ENCODE results near the gene GRIA3.
"Not testable (repeated sequence)": the region's sequence is repeated elsewhere in the genome, so short reads cannot be mapped to it uniquely, and the experiment has no call there.

The GRIA3 gene

DNA sequence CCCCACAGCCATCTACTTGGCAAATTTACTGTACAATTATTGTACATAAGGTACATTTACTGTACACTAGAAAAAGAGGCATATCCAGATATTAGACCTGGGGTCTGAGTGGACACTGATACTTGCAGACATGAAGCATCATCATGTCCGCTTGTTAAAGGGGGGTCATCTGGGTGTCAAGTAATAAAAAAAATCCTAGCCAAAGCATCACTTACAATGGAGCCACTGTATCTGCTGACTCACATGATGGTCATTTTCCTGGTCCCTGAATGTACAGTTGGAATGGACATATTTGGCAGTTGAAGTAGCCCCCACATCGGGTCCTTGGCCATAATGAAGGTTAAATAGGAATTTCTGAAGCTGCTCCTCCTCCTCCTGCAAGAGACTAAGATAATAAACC lies 320.0 kb downstream of the GRIA3 start:
- H3K23ac ChIP-seq (ENCODE audit: low read length): no peak overlapping the region
- no peak overlapping the region for H2BK5ac ChIP-seq (ENCODE audit: low read length)
- H4K8ac ChIP-seq (ENCODE audit: low read depth, low read length): no peak overlapping the region
- no peaks in the 10 kb centered on the region for H3K36me3 ChIP-seq (ENCODE audit: control insufficient read depth, insufficient read depth, low read length)
- H4K5ac ChIP-seq (ENCODE audit: low read length): no peak overlapping the region
- no peak for DNase-seq
- H3K9ac ChIP-seq (ENCODE audit: low read length): no peak overlapping the region
- H3K27ac ChIP-seq (ENCODE audit: low read depth, low read length): no peak overlapping the region
- H3K56ac ChIP-seq (ENCODE audit: low read length): no peak overlapping the region
- no peak overlapping the region for H3K18ac ChIP-seq (ENCODE audit: low read length)
- H3K79me2 ChIP-seq (ENCODE audit: control insufficient read depth, insufficient read depth, low read length): no peaks in the 10 kb centered on the region
- no peaks in the 10 kb centered on the region for H3K4me1 ChIP-seq (ENCODE audit: control insufficient read depth, low read depth, low read length)
- H3K27me3 ChIP-seq (ENCODE audit: insufficient read depth, low read length, poor library complexity): no peaks in the 10 kb centered on the region
- WGBS (ENCODE audit: extremely low coverage, insufficient coverage, low lambda C conversion rate): no CpG with 5 or more reads among the region's 2 CpGs
- H2BK15ac ChIP-seq (replicated peaks; ENCODE audit: low read depth): no peak overlapping the region
- H3K4ac ChIP-seq (ENCODE audit: low read depth, low read length): no peak overlapping the region
- H2AK5ac ChIP-seq (ENCODE audit: low read length): no peak overlapping the region
- no peak overlapping the region for H2BK120ac ChIP-seq (ENCODE audit: low read depth, low read length)
- H3K4me3 ChIP-seq (ENCODE audit: low read length): no peak overlapping the region
- no peak overlapping the region for H3K4me2 ChIP-seq (ENCODE audit: low read length)
- no peaks in the 10 kb centered on the region for H3K79me1 ChIP-seq (ENCODE audit: low read length)

DNA sequence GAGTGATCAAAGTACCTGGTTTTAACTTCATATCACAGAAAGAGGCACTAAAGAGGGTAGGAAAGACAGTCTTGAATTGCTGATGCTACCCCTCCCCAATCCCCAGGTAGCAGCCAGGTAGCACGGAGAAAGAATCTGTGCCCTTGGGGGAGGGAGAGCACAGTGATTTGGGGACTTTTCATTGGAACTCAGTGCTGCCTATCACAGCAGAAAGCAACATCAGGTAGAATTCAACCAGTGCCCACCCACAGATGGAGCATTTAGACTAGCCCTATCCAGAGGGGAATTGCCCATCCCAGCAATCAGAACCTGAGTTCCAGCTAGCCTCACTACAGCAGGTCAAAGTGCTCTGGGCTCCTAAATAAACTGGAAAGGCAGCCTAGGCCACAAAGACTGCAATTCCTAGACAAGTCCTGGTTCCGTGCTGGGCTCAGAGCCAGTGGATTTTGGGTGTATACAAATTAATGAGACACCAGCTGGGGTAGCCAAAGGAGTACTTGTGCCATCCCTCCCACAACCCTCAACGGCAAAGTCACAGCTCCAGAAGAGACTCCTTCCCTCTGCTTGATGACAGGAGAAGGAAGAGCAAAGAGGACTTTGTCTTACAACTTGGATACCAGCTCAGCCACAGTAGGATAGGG lies 320.7 kb downstream of the GRIA3 start:
- Histone ChIP-seq H4K5ac (ENCODE audit: low read length) (no peak overlapping the region), H3K79me2 (ENCODE audit: control insufficient read depth, insufficient read depth, low read length) (no peaks in the 10 kb centered on the region), H3K36me3 (ENCODE audit: control insufficient read depth, insufficient read depth, low read length) (no peaks in the 10 kb centered on the region), H3K4me3 (ENCODE audit: low read length) (no peak overlapping the region), H3K4me2 (ENCODE audit: low read length) (no peak overlapping the region), H2BK5ac (ENCODE audit: low read length) (no peak overlapping the region), H3K27me3 (ENCODE audit: insufficient read depth, low read length, poor library complexity) (no peaks in the 10 kb centered on the region), H3K18ac (ENCODE audit: low read length) (no peak overlapping the region), H3K4ac (ENCODE audit: low read depth, low read length) (no peak overlapping the region), H3K4me1 (ENCODE audit: control insufficient read depth, low read depth, low read length) (no peaks in the 10 kb centered on the region), H4K8ac (ENCODE audit: low read depth, low read length) (no peak overlapping the region), H3K56ac (ENCODE audit: low read length) (no peak overlapping the region), H2BK15ac (replicated peaks; ENCODE audit: low read depth) (no peak overlapping the region), H2BK120ac (ENCODE audit: low read depth, low read length) (no peak overlapping the region), H3K23ac (ENCODE audit: low read length) (no peak overlapping the region), H2AK5ac (ENCODE audit: low read length) (no peak overlapping the region), H3K27ac (ENCODE audit: low read depth, low read length) (no peak overlapping the region), H3K9ac (ENCODE audit: low read length) (no peak overlapping the region), H3K79me1 (ENCODE audit: low read length) (no peaks in the 10 kb centered on the region)
- DNase-seq: peak; percentile 11
- no CpG with 5 or more reads among the region's 3 CpGs for WGBS (ENCODE audit: extremely low coverage, insufficient coverage, low lambda C conversion rate)

DNA sequence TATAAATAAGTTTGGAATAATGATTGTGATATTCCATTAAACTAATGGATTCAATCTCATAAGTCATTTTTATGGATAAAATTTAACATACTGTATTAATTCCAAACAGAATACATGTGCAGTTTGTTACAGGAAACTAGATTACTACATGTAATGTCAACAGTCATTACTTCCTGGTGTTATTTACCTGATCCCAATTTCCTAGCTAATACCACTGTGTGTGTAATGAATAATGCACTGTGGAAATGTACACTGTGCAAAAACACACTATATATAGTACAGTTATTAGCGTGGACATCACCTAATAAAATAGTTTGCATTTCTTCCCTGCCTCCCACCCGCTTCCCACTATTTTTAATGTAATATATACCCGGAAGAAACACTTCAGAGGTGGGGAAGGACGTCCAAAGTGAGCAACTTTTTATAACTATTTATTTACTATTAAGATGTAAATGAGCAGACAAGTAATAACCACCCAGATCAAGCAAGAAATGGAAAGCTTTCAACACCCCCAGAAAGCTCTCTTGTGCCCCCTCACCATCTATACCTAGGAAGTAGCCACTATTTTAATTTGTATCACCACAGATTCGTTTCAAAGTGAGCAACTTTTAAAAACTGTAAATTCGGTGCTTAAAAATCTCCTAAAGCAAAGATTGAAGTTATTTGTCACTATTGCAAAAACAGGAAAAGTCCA lies 329.7 kb downstream of the GRIA3 start:
- Histone ChIP-seq H2BK5ac (ENCODE audit: low read length) (no peak overlapping the region), H3K4ac (ENCODE audit: low read depth, low read length) (no peak overlapping the region), H4K5ac (ENCODE audit: low read length) (no peak overlapping the region), H3K23ac (ENCODE audit: low read length) (no peak overlapping the region), H3K27ac (ENCODE audit: low read depth, low read length) (no peak overlapping the region), H3K79me2 (ENCODE audit: control insufficient read depth, insufficient read depth, low read length) (no peaks in the 10 kb centered on the region), H3K4me3 (ENCODE audit: low read length) (no peak overlapping the region), H3K56ac (ENCODE audit: low read length) (no peak overlapping the region), H2BK15ac (replicated peaks; ENCODE audit: low read depth) (no peak overlapping the region), H3K9ac (ENCODE audit: low read length) (no peak overlapping the region), H4K8ac (ENCODE audit: low read depth, low read length) (no peak overlapping the region), H2BK120ac (ENCODE audit: low read depth, low read length) (no peak overlapping the region), H3K4me2 (ENCODE audit: low read length) (no peak overlapping the region), H3K27me3 (ENCODE audit: insufficient read depth, low read length, poor library complexity) (no peaks in the 10 kb centered on the region), H3K79me1 (ENCODE audit: low read length) (no peaks in the 10 kb centered on the region), H2AK5ac (ENCODE audit: low read length) (no peak overlapping the region), H3K36me3 (ENCODE audit: control insufficient read depth, insufficient read depth, low read length) (no peaks in the 10 kb centered on the region), H3K18ac (ENCODE audit: low read length) (no peak overlapping the region), H3K4me1 (ENCODE audit: control insufficient read depth, low read depth, low read length) (no peaks in the 10 kb centered on the region)
- no peak for DNase-seq
- no CpG with 5 or more reads among the region's 6 CpGs for WGBS (ENCODE audit: extremely low coverage, insufficient coverage, low lambda C conversion rate)

DNA sequence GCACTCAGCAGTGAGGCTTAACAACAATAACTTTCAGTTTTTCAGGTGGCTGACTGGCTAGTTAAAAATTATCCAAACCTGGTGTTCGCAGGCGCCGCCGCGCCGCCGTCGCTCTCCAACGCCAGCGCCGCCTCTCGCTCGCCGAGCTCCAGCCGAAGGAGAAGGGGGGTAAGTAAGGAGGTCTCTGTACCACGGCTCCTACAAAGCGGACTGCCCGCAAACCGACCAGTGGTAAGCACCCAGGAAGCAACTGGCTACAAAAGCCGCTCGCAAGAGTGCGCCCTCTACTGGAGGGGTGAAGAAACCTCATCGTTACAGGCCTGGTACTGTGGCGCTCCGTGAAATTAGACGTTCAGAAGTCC lies 330.2 kb downstream of the GRIA3 start:
- H3K79me1 ChIP-seq (ENCODE audit: low read length); H2BK15ac ChIP-seq (replicated peaks; ENCODE audit: low read depth); H4K8ac ChIP-seq (ENCODE audit: low read depth, low read length); DNase-seq; H3K4me1 ChIP-seq (ENCODE audit: control insufficient read depth, low read depth, low read length); H3K4ac ChIP-seq (ENCODE audit: low read depth, low read length); H3K9ac ChIP-seq (ENCODE audit: low read length); H3K56ac ChIP-seq (ENCODE audit: low read length); H3K23ac ChIP-seq (ENCODE audit: low read length); H4K5ac ChIP-seq (ENCODE audit: low read length); H3K79me2 ChIP-seq (ENCODE audit: control insufficient read depth, insufficient read depth, low read length); H3K27ac ChIP-seq (ENCODE audit: low read depth, low read length); H3K18ac ChIP-seq (ENCODE audit: low read length); H3K4me2 ChIP-seq (ENCODE audit: low read length); H2BK120ac ChIP-seq (ENCODE audit: low read depth, low read length); H2BK5ac ChIP-seq (ENCODE audit: low read length); H2AK5ac ChIP-seq (ENCODE audit: low read length); H3K36me3 ChIP-seq (ENCODE audit: control insufficient read depth, insufficient read depth, low read length); H3K27me3 ChIP-seq (ENCODE audit: insufficient read depth, low read length, poor library complexity); H3K4me3 ChIP-seq (ENCODE audit: low read length): not testable (repeated sequence)
- no CpG with 5 or more reads among the region's 26 CpGs for WGBS (ENCODE audit: extremely low coverage, insufficient coverage, low lambda C conversion rate)

DNA sequence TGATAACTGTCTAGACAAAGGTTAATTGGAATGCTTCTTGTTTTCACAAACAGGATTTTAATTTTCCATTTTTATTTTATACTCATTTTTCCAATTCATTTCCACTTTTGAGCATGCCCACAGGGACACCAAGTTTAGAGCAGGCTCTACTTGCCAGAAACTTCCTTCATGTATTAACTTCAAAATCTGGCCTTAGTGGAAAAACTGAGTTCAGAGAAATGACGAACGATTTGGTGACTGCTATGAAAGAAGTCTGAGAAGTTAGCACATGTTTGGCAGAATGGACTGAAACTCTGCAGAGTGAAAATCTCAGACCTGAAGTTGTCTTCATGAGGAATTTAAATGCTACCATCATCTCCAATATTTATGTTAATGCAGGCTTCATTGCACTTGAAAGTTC lies 334.7 kb downstream of the GRIA3 start:
- H3K18ac ChIP-seq (ENCODE audit: low read length): no peak overlapping the region
- H3K79me1 ChIP-seq (ENCODE audit: low read length): no peaks in the 10 kb centered on the region
- H3K27me3 ChIP-seq (ENCODE audit: insufficient read depth, low read length, poor library complexity): no peaks in the 10 kb centered on the region
- no peak overlapping the region for H3K4ac ChIP-seq (ENCODE audit: low read depth, low read length)
- WGBS (ENCODE audit: extremely low coverage, insufficient coverage, low lambda C conversion rate): no CpG with 5 or more reads among the region's 2 CpGs
- H2BK15ac ChIP-seq (replicated peaks; ENCODE audit: low read depth): no peak overlapping the region
- no peaks in the 10 kb centered on the region for H3K4me1 ChIP-seq (ENCODE audit: control insufficient read depth, low read depth, low read length)
- H4K8ac ChIP-seq (ENCODE audit: low read depth, low read length): no peak overlapping the region
- no peak overlapping the region for H2AK5ac ChIP-seq (ENCODE audit: low read length)
- H3K4me2 ChIP-seq (ENCODE audit: low read length): no peak overlapping the region
- H3K79me2 ChIP-seq (ENCODE audit: control insufficient read depth, insufficient read depth, low read length): no peaks in the 10 kb centered on the region
- DNase-seq: no peak
- no peak overlapping the region for H3K27ac ChIP-seq (ENCODE audit: low read depth, low read length)
- no peak overlapping the region for H3K23ac ChIP-seq (ENCODE audit: low read length)
- H3K36me3 ChIP-seq (ENCODE audit: control insufficient read depth, insufficient read depth, low read length): no peaks in the 10 kb centered on the region
- H2BK120ac ChIP-seq (ENCODE audit: low read depth, low read length): no peak overlapping the region
- H3K9ac ChIP-seq (ENCODE audit: low read length): no peak overlapping the region
- no peak overlapping the region for H3K56ac ChIP-seq (ENCODE audit: low read length)
- no peak overlapping the region for H2BK5ac ChIP-seq (ENCODE audit: low read length)
- no peak overlapping the region for H3K4me3 ChIP-seq (ENCODE audit: low read length)
- H4K5ac ChIP-seq (ENCODE audit: low read length): no peak overlapping the region

Measured in mesendoderm (in vitro differentiated cells).